Lung (tissue), 12 donors: ENCODE results near the gene DNAJA4. TPM values are rescaled to one million over a fixed set of nuclear protein-coding genes. Genes with fewer than 3 reads are reported as not detected.

ENCODE experiments used
- ATAC-seq: fragments of 200-7000 bp; cut with Tn5 transposase; one replicate; pipeline ENCODE4 v1.9.1; 2020; ENCODE audit warnings: moderate number of reproducible peaks; ENCODE audit not compliant: insufficient read depth, low FRiP score
- DNase-seq, 3 donors: peaks; one replicate each; pipeline ENCODE4 v3.0.0-alpha.2; 2013 to 2017
- H3K27ac ChIP-seq, 2 donors: one replicate each; pipeline ENCODE4 v1.5.1; 2013; ENCODE audit warnings: mild to moderate bottlenecking in 2 of 2, moderate library complexity in 2 of 2, control low read depth in 1 of 2, inconsistent platforms in 1 of 2, low read depth in 1 of 2, low read length in 1 of 2
- H3K27me3 ChIP-seq, 3 donors: one replicate each; pipeline ENCODE4 v1.5.1; 2013; ENCODE audit warnings: low read length in 2 of 3; ENCODE audit not compliant: control insufficient read depth in 3 of 3, insufficient read depth in 3 of 3
- H3K36me3 ChIP-seq, 4 donors: one replicate each; pipeline ENCODE4 v1.5.1; 2013; ENCODE audit warnings: low read length in 4 of 4, mild to moderate bottlenecking in 1 of 4, moderate library complexity in 1 of 4; ENCODE audit not compliant: control insufficient read depth in 4 of 4, insufficient read depth in 4 of 4
- H3K4me1 ChIP-seq, 5 donors: one replicate each; pipeline ENCODE4 v1.5.1; 2013; ENCODE audit warnings: low read length in 5 of 5, mild to moderate bottlenecking in 2 of 5, moderate library complexity in 1 of 5; ENCODE audit not compliant: control insufficient read depth in 5 of 5, insufficient read depth in 5 of 5
- H3K4me3 ChIP-seq: one replicate; pipeline ENCODE4 v1.5.1; 2013; ENCODE audit warnings: mild to moderate bottlenecking, control low read depth, moderate library complexity
- H3K9ac ChIP-seq, 2 donors: one replicate each; pipeline ENCODE4 v1.5.1; 2013; ENCODE audit warnings: low read length in 2 of 2, control low read depth in 1 of 2; ENCODE audit not compliant: insufficient read depth in 1 of 2
- H3K9me3 ChIP-seq, 4 donors: one replicate each; pipeline ENCODE4 v1.5.1; 2013; ENCODE audit warnings: low read length in 3 of 4, mild to moderate bottlenecking in 1 of 4, moderate library complexity in 1 of 4; ENCODE audit not compliant: control insufficient read depth in 4 of 4, insufficient read depth in 3 of 4
- WGBS, 2 donors: extraction: QIAGEN DNeasy Blood & Tissue Kit; methylation state at CpG; one replicate each; pipeline ENCODE4 v1.1.7; 2013; 5-methylcytosine and 5-hydroxymethylcytosine counted together
- polyA plus RNA-seq, 2 donors: library from polyadenylated mRNA; stranded (reverse); fragments of 200-250 nt; gene quantifications; one replicate each; pipeline ENCODE4 v1.2.1, GENCODE V29; 2013
- total RNA-seq, 2 donors: library from RNA; depleted of rRNA in 1 of 2; stranded (reverse); fragments of >200 nt in 1 of 2; gene quantifications; one replicate each; pipeline ENCODE4 v1.2.1, GENCODE V29; 2014 to 2021
- TF ChIP-seq, protein P1 (sequence below): IDR thresholded peaks from 2 replicates; pipeline ENCODE4 v1.5.1; 2012; ENCODE audit warnings: mild to moderate bottlenecking; ENCODE audit errors: control extremely low read depth, extremely low read depth
- donor health status: control.
- donor health status: control.
- donor health status: Bipolar disorder and iron deficiency.
- donor health status: healthy.
- donor health status: DM: yes; HTN: yes; CAD: no.

The DNAJA4 gene
- total and polyA plus RNA-seq, 4 donors = 19.3 to 74.6 (median 33.9) TPM

DNA sequence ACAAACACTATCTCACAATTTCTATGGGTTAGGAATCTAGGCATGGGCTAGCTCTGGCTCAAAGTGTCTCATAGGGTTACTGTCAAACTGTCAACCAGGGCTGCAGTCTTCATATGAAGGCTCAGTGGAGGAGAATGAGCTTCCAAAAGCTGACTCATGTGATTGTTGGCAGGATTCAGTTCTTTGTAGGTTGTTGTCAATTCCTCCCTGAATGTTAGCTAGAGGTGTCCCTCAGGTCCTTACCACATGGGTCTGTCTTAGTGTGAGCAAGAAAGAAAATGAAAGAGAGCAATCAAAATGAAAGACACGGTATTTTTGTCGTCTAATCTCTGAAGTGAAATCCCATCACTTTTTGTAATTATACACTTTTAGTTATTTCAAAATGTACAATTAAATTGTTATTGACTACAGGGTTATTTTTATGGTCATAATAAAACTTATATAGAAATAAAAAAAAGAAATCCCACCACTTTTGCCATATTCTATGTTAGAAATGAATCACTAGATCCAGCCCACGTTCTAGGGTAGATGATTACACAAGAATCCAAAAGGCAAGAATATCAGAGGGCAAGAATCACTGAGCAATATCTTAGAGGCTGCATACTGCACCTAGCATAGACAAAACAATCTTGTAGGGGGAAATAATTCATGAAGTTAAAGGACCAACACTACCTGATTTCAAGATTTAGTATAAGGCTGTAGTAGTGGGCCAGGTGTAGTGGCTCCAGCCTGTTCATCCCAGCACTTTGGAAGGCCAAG, 38.4 kb upstream of the DNAJA4 start:
- H3K9me3 ChIP-seq = peaks cover 0 to 5% (median 0%) of the 10 kb centered on the region in 4 donors
- H3K27ac ChIP-seq = no peak overlapping the region
- no peak for ATAC-seq
- H3K9ac ChIP-seq = no peak overlapping the region
- H3K4me3 ChIP-seq = no peak overlapping the region
- DNase-seq = no peak
- TF ChIP-seq, protein P1, sequence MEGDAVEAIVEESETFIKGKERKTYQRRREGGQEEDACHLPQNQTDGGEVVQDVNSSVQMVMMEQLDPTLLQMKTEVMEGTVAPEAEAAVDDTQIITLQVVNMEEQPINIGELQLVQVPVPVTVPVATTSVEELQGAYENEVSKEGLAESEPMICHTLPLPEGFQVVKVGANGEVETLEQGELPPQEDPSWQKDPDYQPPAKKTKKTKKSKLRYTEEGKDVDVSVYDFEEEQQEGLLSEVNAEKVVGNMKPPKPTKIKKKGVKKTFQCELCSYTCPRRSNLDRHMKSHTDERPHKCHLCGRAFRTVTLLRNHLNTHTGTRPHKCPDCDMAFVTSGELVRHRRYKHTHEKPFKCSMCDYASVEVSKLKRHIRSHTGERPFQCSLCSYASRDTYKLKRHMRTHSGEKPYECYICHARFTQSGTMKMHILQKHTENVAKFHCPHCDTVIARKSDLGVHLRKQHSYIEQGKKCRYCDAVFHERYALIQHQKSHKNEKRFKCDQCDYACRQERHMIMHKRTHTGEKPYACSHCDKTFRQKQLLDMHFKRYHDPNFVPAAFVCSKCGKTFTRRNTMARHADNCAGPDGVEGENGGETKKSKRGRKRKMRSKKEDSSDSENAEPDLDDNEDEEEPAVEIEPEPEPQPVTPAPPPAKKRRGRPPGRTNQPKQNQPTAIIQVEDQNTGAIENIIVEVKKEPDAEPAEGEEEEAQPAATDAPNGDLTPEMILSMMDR = no peak
- 91 to 97% methylated on average over 3 of the region's 3 CpGs for WGBS, 2 donors
- H3K27me3 ChIP-seq = no peaks in the 10 kb centered on the region
- H3K36me3 ChIP-seq = no peaks in the 10 kb centered on the region
- H3K4me1 ChIP-seq = no peaks in the 10 kb centered on the region

DNA sequence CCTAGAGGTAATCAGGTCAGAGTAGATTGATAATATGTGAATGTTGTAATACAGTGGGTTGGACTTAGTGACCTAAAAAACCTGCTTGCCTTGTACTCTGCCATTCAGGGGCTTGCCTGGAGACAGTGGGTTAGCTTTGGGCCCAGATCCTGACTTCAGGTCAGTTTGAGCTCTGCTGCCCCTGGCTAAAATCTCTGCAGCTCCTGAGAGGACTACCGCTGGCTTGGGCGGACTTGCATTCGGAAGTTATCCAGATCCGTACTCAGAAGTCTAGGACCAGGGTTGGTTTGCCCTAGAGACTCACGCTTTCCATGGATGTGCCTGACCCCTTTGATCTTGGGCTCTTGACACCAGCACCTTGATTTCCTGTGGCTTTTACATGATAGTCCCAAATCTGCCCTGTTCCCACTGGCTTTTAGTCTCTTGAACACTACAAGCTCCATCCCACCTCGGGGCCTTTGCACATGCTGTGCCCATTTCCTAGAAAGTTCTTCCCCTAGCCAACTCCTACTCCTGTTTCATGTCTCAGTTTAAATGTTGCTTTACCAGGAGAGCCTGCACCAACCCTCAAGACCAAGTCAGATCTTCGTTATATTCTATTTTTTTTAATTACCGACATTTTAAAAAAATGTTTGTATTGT, 35.9 kb upstream of the DNAJA4 start:
- ATAC-seq (no peak), DNase-seq (no peak)
- Histone ChIP-seq H3K27me3 (no peaks in the 10 kb centered on the region), H3K4me1 (no peaks in the 10 kb centered on the region), H3K4me3 (no peak overlapping the region), H3K9me3 (peaks cover 0 to 5% (median 0%) of the 10 kb centered on the region in 4 donors), H3K9ac (no peak overlapping the region), H3K27ac (no peak overlapping the region), H3K36me3 (no peaks in the 10 kb centered on the region)
- WGBS, 2 donors = 84 to 98% methylated on average over 8 of the region's 8 CpGs
- TF ChIP-seq, protein P1 = no peak

DNA sequence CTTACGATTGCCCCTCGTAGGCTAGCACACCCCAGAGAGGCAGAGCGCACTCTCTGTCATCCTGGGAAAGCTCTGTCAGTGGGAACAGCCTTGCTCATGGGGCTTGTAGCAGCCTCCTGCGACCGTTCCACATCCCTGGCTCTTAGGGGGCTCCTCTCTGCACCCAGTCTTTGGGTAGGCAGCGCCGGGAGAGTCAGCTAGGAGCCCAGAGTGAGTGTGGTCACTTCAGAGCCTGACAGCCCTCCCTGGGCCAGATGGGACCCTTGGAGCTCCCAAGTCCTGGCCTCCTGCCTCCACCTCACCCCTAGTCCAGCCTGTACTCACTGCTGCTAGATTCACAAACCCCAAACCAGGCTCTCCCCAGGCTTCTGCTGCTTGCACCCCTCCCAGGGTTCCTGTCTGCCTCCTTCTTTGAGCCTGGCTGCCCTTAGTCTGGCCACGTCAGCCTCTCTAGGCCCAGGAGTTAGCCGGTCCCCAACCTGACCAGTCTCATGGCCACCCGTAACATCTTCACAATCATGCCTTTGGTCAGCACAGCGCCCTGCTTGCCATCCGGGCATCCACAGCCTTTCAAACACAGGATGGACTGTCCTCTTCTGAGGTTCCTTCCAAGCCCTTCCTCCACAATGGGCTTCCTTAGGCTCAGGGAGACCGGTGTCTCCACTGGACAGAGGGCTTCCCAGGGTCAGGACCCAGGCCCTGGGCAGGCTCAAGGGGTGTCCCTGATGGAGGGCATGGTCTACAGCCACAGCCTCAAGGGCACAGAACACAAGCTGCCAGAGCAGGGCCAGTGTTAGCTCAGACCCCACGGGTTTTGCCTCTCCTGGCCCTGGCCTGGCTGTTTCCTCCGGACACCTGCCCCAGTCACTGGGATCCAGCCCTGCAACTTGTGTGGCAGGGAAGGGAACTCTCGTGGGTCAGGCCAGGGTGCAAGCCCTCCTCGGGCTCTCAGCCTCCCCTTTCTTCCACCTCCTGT, 34.6 kb upstream of the DNAJA4 start:
- DNase-seq (no peak), ATAC-seq (no peak)
- Histone ChIP-seq H3K4me1 (no peaks in the 10 kb centered on the region), H3K4me3 (no peak overlapping the region), H3K27me3 (no peaks in the 10 kb centered on the region), H3K27ac (no peak overlapping the region), H3K9me3 (peaks cover 0 to 5% (median 0%) of the 10 kb centered on the region in 4 donors), H3K36me3 (no peaks in the 10 kb centered on the region), H3K9ac (no peak overlapping the region)
- TF ChIP-seq, protein P1 = no peak
- WGBS, 2 donors = 86 to 87% methylated on average over 17 of the region's 17 CpGs
